ENCODE measurements around the gene TEAD4.

GRCh38 chr12:2960390-2960956, 1.3 kb downstream of the TEAD4 start:
- TF ChIP-seq GATA2 (IDR thresholded peaks at IDR 0.05; ENCODE audit: low read depth, low read length) (no peak), GATA3 (IDR thresholded peaks at IDR 0.05; ENCODE audit: low read depth, low read length) (no peak)
